SKM-1 treated with dmso at 0.1 percent for 144 hours (cell line): ENCODE results near the gene PSMA1.
A peak's percentile ranks its signal among the peaks of the same experiment; 100 is the strongest.
"Not testable (repeated sequence)": the region's sequence is repeated elsewhere in the genome, so short reads cannot be mapped to it uniquely, and the experiment has no call there.

Experiments used
- DNase-seq: peaks from one replicate; lab custom pipeline; 2025; ENCODE audit not compliant: unreplicated experiment; lab: John Stamatoyannopoulos, UW

Gene PSMA1

GRCh38 chr11:14535166-14535565 is 15.0 kb upstream of the PSMA1 start:
- DNase-seq = not testable (repeated sequence)

- DNase-seq = no peak
Observed at GRCh38 chr11:14529951-14530350, 9.8 kb upstream of the PSMA1 start.

DNA sequence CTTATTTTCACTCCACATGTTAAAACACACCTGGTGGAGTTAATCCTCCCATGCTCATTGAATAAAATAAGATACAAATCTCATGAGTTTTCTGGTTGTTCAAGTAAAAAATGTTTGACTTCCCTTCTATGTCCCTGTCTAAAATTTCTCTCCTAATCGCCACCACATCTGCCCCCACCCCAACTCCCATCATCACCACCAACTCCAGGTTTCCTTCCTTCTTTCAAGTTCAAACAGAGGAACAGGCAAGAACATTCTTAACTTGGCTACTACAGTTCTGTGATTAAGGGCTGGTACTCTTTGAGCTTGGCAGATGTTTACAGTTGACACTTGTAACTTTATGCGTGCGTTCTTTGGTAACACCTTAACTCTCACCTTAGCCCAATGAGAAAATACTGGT is 9.1 kb upstream of the PSMA1 start:
- no peak for DNase-seq

- DNase-seq = no peak
Observed at GRCh38 chr11:14522801-14523200, 2.6 kb upstream of the PSMA1 start.

DNA sequence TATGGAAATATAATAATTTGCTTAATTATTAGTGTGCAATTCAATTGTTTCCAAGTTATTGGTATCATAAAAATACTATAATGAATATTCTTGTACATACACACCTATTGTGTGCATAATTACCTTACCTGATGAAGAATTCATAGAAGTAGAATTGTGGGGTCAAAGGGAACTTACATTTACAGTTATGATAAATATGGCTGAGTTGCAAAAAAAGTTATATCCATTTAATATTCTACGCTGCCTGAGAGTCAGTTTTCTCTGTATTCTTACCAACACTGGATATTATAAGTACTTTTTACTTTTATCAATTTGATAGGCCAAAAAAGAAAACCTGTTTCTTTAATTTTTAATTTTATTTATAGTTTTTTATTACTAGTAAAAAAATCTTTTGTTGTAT is 2.1 kb upstream of the PSMA1 start:
- DNase-seq = no peak

DNA sequence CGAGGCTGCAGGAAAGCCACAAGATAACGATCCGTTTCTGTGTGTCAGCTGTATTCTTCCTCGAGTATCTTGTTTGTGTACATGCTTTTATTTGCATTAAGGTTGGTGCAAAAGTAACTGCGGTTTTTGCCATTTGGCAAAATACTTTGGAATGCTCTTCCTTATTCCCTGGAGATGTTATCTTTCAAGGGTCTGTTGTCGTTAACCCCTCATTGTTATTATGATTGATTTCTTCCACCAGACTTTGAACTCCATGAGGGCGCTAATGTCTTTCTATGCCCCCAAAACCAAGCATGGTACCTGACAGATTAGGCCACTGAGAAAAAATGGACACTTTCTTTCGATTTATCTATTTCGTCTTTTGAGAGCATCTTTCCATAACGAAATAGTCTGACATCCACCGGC is 563 bp upstream of the PSMA1 start:
- DNase-seq = no peak

DNA sequence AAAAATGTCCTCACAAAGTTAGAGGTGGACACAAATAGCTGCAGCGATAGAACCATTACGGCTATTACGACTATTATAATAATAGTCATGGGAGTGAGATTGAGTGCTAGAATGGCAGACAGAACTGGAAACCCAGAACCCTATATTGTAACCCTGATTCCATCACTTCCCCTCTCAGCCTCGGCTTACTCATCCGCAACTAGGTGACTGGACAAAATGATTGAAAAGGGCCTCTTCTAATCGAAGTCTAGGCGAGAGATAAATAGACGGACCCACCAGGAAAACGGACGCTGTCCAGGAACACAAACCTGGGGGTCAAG is 629 bp downstream of the PSMA1 start:
- DNase-seq = peak; percentile 48

DNA sequence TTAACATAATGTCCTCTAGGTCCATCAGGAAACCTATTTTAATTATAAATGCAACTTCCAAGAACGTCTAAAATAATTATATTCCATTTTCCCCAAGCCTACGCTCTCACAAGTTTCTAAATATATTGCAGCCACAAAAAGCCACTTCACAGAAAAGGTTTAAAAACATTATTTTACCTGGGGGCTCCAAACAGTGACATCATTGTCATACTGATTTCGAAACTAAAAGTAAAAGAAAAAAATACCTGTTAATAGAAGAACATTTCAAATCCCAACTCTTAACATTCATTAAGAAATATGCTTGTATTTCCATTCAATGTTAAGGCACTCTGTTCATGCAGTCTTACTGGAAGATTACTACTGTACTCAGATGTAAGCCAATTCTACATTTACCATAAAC is 1.4 kb downstream of the PSMA1 start:
- DNase-seq = no peak

DNA sequence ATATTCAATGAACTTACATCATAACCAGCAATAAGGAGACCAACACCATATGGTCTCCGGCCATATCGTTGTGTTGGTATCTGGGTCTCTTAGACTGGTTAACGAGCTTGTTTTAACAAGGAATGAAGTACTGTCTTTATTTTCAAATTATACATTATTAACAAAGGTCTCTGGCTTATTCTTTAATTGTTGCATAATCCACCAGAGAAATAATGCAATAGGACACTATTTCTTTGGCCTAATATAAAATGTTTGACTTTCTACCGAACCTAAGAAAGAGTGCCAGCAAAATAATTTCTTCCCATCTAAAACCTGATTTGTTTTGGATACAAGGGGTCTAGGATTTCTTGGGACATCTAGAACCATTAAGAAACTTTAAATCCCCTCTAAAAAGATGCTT is 6.4 kb downstream of the PSMA1 start:
- no peak for DNase-seq

- DNase-seq = no peak
Observed at GRCh38 chr11:14506532-14506931, 13.7 kb downstream of the PSMA1 start.

DNA sequence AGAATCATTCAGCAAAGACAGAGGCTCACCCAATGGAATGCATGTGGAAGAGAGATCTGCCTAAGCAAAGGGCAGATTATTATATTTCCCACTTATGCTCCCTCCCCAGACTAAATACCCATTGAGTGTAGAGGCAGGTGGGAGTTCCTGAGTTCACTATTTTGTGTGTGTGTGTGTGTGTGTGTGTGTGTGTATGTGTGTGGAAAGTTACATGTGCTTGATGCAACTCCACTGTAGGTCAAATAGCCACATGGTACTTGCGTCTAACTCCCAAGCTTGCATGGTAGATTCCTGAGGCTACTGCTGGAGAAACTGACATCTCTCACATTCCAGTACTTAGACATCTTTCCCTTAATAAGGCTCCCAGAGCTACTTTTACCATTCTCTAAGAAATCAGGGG is 17.2 kb downstream of the PSMA1 start:
- DNase-seq = no peak

DNA sequence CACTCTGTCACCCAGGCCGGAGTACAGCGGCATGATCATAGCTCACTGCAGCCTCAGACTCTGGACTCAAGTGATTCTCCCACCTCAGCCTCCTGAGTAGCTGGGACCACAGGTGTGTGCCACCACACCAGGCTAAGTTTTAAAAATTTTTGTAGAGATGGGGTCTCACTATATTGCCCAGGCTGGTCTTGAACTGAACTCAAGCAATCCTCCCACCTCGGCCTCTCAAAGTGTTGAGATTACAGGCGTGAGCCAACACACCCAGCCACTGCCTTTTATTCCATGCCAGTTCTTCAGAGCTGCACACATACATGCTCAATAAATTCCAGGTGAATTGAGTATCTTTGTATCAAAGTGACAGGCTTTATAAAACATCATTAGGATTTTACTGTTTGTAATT is 18.1 kb downstream of the PSMA1 start:
- DNase-seq = no peak

GRCh38 chr11:14500181-14500651 is 20.0 kb downstream of the PSMA1 start:
- DNase-seq = peak; percentile 11

GRCh38 chr11:14499560-14500180 is 20.5 kb downstream of the PSMA1 start, which contains the start of gene COPB1:
COPB1 (minus strand) TSS chr11:14499811; CDS start chr11:14498928, 883 bp downstream.
- peak; percentile 93 for DNase-seq

DNA sequence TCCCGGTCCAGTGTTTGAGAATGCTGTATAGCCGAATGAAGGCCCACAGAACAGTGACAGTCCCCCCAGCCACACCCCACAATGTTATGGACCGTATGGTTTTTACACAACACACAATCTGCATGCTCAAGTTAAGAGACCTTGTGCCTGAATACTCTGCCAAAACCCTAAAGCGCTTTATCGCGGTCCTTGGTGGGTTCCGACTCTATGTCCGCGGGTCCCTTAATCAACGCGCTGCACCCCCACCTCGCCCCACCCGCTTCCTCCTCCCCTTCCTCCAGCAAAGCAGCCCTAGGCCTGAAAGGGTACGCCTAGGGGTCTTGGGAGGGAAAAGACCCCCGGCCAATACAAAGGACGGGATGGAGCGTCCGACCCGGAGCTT is 21.0 kb downstream of the PSMA1 start:
- DNase-seq = peak; percentile 29

DNA sequence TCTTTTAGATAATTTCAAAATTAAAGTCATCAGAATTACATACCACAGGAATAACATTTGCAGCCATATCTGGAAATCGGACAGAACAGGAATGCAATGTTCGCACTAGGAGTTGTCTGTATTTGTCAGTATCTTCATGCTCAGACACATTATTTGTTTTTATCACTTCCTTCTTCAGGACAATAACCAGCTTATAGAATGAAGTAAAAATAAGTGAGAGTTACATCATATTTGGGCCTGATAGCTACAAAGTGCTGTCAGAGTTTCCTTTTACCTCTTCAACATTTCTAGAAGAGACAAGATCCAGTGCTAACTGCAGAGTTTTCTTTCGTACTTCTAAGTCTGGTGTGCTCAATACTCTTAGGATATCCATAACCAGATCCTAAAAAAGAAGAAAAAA is 39.5 kb downstream of the PSMA1 start:
- DNase-seq = no peak

GRCh38 chr11:14471127-14471526 is 49.1 kb downstream of the PSMA1 start:
- no peak for DNase-seq

GRCh38 chr11:14463623-14464022 is 56.6 kb downstream of the PSMA1 start:
- DNase-seq = no peak

GRCh38 chr11:14460147-14460546 is 60.0 kb downstream of the PSMA1 start:
- DNase-seq = no peak

- DNase-seq = no peak
Observed at GRCh38 chr11:14458377-14458776, 61.8 kb downstream of the PSMA1 start.

DNA sequence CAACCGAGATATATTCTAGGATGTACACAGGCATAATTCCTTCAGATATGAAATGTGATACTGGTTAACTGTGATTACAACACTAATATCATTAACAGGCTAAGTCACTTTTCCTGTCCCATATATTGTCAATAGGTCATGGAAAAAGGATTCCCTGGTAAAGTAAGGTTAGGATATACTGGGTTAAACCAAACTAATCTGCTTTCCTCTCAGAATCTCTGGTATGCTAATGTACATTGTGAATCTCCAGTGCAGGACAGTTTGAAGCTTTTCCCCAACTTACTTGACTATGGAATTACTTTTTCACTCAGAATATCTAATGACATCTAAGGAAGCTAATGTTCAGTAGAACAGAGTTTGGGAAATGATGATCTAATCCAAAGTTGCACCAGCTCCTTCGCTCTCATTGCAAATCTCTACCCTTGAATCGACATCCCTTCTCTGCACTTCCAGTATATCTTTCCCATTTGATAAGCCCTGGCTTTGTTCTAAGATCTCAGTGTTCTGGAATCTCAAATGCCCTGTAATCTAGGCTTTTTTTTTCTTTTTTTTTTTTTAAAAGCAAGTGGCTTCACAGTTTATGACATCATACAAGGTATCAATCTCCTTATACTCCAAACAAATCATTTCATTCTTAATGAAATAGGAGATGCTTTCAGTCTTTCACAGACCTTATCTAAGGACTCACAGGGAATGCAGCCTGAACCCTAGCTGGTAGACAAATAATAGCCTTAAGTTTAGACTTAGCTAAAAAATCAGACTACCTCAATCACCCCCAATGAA is 64.3 kb downstream of the PSMA1 start:
- DNase-seq = no peak
